AG10803 (cell line): Measurements from ENCODE around the gene TLR5.

Experiments
- DNase-seq: peaks from one replicate; pipeline ENCODE4 v3.0.0; 2010; ENCODE audit warnings: low read depth
- H3K4me3 ChIP-seq: 2 replicates; pipeline ENCODE4 v1.5.1; 2011; ENCODE audit warnings: mild to moderate bottlenecking, low read length, control low read depth
- CTCF ChIP-seq: conservative IDR thresholded peaks from 2 replicates; pipeline ENCODE4 v1.5.1; 2011; ENCODE audit warnings: mild to moderate bottlenecking, low read length, control low read depth, inconsistent platforms

The TLR5 gene

DNA sequence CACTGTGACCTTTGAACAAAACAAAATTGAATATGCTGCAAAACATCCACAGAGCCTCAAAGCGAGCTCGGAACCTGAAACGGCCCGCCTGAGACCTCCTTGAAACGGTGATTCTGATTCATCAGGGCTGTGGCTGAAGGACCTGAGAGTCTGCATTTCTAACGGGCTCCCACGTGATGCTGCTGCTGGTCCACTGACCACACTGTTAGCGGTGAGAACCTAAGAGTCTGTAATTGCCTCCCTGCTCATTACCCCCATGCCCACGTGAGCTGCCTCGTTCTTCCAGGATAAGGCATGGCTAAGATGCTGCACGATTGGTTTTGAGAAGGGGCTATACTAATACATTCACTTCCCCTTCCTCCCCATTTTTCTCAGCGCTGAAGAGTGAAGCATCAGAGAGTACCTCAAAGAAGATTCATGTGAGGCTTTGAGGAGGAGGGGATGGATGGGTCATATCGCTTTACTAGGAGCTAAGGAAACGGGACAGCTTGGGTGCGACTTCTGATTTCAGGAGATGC lies 9.7 kb downstream of the TLR5 start:
- no peak for TF ChIP-seq CTCF
- H3K4me3 ChIP-seq: no peak overlapping the region
- no peak for DNase-seq

DNA sequence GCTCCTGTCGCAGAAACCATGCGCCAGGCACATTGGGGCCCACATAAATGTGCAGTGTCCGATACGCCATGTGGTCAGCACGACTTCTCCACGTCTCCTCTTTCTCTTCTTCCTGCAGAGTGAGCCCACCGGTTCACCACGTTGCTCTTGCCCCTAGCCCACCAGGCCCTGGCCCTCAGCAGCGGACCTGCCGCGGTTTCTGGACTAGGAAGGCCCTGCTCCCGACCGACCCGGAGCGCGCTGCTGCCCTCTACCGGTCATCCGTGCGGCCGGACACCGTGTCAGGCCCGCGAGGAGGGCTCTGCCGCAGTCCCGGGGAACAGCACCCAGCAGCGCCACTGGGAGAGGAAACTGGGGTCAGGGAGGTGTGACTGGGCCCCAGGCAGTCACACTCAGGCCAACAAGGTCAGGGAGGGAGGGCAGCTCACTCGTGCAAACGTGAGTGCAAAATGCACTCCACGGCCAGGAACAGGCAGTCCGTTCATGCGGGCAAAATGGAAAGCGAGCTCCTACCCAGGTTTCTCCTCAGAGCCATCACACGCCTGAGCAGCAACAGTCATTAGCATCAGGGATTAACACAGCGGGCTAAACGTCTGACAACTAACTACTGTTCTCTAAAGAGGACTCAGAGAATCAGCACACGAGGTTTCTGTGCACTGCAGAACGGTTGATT lies 13.7 kb downstream of the TLR5 start:
- peak; percentile 31 for DNase-seq
- peak overlapping the region; percentile 52 for H3K4me3 ChIP-seq
- TF ChIP-seq CTCF: peak; percentile 66

- TF ChIP-seq CTCF: no peak
- no peak for DNase-seq
- H3K4me3 ChIP-seq: no peak overlapping the region
These were observed 16.3 kb downstream of the TLR5 start for GRCh38 chr1:223126741-223127140.

GRCh38 chr1:223125766-223126165 lies 17.3 kb downstream of the TLR5 start:
- no peak for TF ChIP-seq CTCF
- no peak for DNase-seq
- no peak overlapping the region for H3K4me3 ChIP-seq

GRCh38 chr1:223123011-223123610 lies 19.9 kb downstream of the TLR5 start:
- H3K4me3 ChIP-seq: no peak overlapping the region
- no peak for TF ChIP-seq CTCF
- DNase-seq: no peak

GRCh38 chr1:223118418-223118817 lies 24.6 kb downstream of the TLR5 start:
- no peak overlapping the region for H3K4me3 ChIP-seq
- no peak for DNase-seq
- no peak for TF ChIP-seq CTCF

DNA sequence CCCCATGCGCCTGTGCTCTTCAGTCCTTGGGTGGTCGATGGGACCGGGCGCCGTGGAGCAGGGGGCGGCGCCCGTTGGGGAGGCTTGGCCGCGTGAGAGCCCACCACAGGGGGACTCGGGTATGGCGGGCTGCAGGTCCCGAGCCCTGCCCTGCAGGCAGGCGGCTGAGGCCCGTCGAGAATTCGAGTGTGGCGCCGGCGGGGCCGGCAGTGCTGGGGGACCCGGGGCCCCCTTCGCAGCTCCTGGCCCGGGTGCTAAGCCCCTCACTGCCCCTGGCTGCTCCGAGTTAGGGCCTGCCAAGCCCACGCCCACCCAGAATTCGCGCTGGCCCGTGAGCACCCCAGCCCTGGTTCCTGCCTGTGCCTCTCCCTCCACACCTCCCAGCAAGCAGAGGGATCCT lies 26.1 kb downstream of the TLR5 start:
- no peak for TF ChIP-seq CTCF
- H3K4me3 ChIP-seq: no peak overlapping the region
- DNase-seq: no peak
